WERI-Rb-1 (cell line): ENCODE data around the gene WDR27.

Experiments
- DNase-seq: peaks from one replicate; pipeline ENCODE4 v3.0.0-alpha.2; 2020
- H3K27ac ChIP-seq: fragments of 250-450 bp; sonication (Bioruptor Pico); 2 replicates; pipeline ENCODE4 v1.5.1; 2020; ENCODE audit warnings: mild to moderate bottlenecking, moderate library complexity
- H3K27me3 ChIP-seq: fragments of 250-450 bp; sonication (Bioruptor Pico); 2 replicates; pipeline ENCODE4 v1.5.1; 2021; ENCODE audit warnings: mild to moderate bottlenecking, low read depth, moderate library complexity; ENCODE audit not compliant: insufficient read depth, severe bottlenecking
- H3K36me3 ChIP-seq: fragments of 250-450 bp; sonication (Bioruptor Pico); 2 replicates; pipeline ENCODE4 v1.5.1; 2020; ENCODE audit warnings: mild to moderate bottlenecking, moderate library complexity
- H3K4me3 ChIP-seq: 2 replicates; pipeline ENCODE4 v1.5.1; 2011; ENCODE audit warnings: low read depth, mild to moderate bottlenecking, control low read depth, low read length
- H3K9me3 ChIP-seq: fragments of 250-450 bp; sonication (Bioruptor Pico); 2 replicates; pipeline ENCODE4 v1.5.1; 2021; ENCODE audit warnings: mild to moderate bottlenecking, moderate library complexity; ENCODE audit not compliant: severe bottlenecking
- TF ChIP-seq, protein P1 (sequence below): IDR thresholded peaks from 2 replicates; pipeline ENCODE4 v1.5.1; 2011; ENCODE audit warnings: low read depth, mild to moderate bottlenecking, control low read depth, inconsistent platforms, low read length

WDR27 gene

DNA sequence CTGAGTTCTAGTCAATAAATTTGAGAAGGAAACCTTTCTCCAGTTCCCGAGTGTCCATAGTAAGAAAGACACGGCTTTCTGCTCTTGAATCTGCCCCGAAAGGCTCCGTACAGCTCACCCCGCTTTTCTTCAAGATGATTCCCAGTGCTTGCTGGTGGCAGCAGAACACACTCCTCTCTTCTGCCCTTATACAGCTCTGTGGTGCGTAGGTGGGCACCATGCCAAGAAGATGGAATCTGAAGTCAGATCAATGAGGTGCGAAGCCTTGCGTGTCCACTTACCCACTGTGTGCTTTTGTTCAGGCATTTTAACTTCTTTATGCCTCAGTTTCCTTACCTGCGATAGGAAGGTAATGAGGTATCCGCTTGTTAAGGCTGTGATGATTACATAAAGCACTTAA lies 142.2 kb downstream of the WDR27 start:
- H3K9me3 ChIP-seq, result no peaks in the 10 kb centered on the region
- no peak overlapping the region for H3K4me3 ChIP-seq
- TF ChIP-seq, protein P1, sequence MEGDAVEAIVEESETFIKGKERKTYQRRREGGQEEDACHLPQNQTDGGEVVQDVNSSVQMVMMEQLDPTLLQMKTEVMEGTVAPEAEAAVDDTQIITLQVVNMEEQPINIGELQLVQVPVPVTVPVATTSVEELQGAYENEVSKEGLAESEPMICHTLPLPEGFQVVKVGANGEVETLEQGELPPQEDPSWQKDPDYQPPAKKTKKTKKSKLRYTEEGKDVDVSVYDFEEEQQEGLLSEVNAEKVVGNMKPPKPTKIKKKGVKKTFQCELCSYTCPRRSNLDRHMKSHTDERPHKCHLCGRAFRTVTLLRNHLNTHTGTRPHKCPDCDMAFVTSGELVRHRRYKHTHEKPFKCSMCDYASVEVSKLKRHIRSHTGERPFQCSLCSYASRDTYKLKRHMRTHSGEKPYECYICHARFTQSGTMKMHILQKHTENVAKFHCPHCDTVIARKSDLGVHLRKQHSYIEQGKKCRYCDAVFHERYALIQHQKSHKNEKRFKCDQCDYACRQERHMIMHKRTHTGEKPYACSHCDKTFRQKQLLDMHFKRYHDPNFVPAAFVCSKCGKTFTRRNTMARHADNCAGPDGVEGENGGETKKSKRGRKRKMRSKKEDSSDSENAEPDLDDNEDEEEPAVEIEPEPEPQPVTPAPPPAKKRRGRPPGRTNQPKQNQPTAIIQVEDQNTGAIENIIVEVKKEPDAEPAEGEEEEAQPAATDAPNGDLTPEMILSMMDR, result no peak
- no peak overlapping the region for H3K27ac ChIP-seq
- H3K27me3 ChIP-seq, result no peaks in the 10 kb centered on the region
- H3K36me3 ChIP-seq, result no peaks in the 10 kb centered on the region
- no peak for DNase-seq

DNA sequence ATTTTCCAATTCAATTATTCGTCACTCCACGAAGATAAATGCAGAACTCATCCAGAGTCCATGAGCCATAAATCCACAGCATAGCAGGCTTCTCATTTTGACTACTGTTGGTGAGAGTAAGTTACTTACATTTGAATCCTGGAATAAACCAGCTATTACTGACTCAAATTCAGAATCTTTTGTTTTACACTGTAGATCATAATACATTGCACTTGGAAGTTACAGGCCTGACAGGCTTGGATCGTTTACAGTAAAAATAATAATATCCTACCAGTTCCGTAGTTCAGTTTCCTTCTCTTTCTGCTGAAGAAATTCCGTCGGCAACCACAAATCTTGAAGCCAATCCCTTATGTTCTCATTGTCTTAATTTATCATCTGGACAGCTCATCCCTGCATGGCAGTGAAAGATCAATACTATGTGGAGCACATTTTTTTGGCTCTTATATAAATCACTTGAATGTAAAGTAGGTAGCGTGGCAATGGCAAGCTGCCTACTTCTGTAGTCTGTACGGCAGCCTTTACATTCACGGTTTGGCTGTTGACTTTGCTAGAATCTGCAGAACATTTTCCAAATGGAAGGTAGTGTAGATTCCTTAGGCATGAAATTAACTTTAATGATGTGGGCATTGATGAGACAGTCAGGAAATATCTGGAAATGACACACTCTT lies 142.9 kb downstream of the WDR27 start:
- Histone ChIP-seq H3K9me3 (no peaks in the 10 kb centered on the region), H3K27me3 (no peaks in the 10 kb centered on the region), H3K27ac (no peak overlapping the region), H3K4me3 (no peak overlapping the region), H3K36me3 (no peaks in the 10 kb centered on the region)
- no peak for DNase-seq
- TF ChIP-seq, protein P1, result no peak

DNA sequence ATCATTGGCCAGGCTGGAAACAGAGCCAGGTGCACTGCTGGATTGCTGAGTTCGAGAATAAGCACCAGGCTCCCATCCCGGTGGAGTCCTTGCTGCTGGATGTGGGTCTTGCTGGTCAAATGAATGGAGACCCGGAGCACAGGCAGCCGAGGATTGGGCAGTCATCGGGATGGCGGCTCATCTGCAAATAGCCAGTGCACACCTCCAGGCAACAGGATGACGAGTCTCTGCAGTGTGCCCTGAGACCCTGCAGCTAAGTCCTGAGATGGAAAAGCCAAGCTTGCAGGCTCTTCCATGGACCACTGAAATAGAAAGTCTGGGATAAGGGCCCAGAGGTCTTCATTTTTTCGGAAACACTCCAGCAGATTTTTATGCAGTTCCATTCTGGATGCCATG lies 143.5 kb downstream of the WDR27 start:
- H3K36me3 ChIP-seq, result no peaks in the 10 kb centered on the region
- TF ChIP-seq, protein P1, result no peak
- no peak overlapping the region for H3K4me3 ChIP-seq
- H3K27me3 ChIP-seq, result no peaks in the 10 kb centered on the region
- H3K27ac ChIP-seq, result no peak overlapping the region
- H3K9me3 ChIP-seq, result no peaks in the 10 kb centered on the region
- no peak for DNase-seq

DNA sequence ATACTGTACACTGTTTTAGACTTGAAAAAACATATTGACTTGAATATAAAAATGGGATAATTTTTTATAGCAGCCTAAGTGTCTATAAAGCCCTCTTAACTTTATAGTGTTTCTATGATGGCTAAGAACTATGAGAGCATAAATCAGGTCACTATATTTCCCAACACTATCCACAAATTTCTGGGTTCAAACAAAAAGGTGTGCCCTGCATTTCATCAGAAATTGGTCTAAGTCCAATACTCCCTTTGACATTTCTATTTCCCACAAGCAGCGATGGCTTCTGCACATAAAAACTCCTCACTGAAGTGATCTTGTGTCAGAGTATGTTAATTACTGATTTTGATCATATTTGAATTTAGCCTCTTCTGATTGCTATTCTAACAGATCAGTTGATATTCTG lies 143.9 kb downstream of the WDR27 start:
- Histone ChIP-seq H3K27me3 (no peaks in the 10 kb centered on the region), H3K27ac (no peak overlapping the region), H3K4me3 (no peak overlapping the region), H3K9me3 (no peaks in the 10 kb centered on the region), H3K36me3 (no peaks in the 10 kb centered on the region)
- DNase-seq, result no peak
- TF ChIP-seq, protein P1, result no peak

DNA sequence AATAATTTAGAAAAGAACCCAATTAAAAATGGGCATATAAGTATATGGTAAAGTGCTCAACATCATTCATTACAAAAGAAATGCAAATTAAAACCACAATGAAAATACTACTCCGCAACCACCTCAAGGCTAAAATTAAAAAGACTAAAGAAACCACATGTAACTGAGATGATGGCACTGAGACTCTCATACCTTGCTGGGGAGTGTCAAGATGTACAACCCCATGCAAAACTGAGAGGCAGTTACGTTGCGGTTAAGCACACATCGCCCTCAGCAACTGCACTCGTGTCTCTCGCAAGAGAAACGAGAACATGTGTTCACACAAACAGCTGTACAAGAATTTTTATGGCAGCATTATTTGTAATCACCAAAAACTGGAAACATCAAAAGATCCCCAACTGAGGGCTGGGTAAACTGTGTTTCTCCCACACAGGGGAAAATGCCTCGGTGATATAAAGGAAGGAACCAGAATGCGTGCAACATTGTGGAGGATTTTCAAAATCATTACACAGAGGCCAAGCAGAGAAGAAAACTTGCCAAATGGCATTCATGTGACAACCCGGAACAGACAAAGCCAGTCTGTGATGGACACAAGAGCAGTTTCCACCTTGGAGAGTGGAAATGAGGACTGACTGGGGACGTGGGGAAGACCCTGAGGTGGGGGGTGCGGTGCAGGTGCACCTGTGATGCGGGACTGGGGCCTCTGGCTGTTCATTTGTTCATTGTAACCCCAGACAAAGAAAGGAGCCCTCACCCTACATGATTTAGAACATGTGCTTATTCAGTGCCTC lies 144.9 kb downstream of the WDR27 start:
- Histone ChIP-seq H3K9me3 (no peaks in the 10 kb centered on the region), H3K27ac (no peak overlapping the region), H3K36me3 (no peaks in the 10 kb centered on the region), H3K27me3 (no peaks in the 10 kb centered on the region), H3K4me3 (no peak overlapping the region)
- no peak for DNase-seq
- TF ChIP-seq, protein P1, result no peak
